Measurements from ENCODE around the gene DIRAS2.

Gene DIRAS2

DNA sequence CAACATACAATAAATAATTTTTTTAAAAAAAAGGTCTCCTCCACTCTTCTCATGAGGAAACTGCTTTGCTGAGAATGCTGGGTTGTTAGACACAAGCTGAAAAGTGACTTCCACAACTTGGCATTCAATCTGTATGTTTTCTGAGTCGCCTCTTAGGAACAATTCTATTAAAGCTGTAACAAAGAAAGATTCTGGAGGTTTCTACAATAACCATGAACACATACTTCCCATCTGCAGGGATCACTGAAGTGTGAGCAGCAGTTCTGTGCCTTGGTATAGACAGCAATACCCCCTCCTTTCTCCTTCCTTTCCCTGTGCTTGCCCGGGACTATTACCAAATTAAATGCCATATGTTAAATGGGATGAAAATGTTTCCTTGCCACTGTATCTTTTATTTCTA lies 1.5 kb downstream of the DIRAS2 start:
- DNase-seq (ENCODE audit: low read depth): no peak
- H3K4me3 ChIP-seq (ENCODE audit: low read length): no peak overlapping the region
- TF ChIP-seq, protein P1, sequence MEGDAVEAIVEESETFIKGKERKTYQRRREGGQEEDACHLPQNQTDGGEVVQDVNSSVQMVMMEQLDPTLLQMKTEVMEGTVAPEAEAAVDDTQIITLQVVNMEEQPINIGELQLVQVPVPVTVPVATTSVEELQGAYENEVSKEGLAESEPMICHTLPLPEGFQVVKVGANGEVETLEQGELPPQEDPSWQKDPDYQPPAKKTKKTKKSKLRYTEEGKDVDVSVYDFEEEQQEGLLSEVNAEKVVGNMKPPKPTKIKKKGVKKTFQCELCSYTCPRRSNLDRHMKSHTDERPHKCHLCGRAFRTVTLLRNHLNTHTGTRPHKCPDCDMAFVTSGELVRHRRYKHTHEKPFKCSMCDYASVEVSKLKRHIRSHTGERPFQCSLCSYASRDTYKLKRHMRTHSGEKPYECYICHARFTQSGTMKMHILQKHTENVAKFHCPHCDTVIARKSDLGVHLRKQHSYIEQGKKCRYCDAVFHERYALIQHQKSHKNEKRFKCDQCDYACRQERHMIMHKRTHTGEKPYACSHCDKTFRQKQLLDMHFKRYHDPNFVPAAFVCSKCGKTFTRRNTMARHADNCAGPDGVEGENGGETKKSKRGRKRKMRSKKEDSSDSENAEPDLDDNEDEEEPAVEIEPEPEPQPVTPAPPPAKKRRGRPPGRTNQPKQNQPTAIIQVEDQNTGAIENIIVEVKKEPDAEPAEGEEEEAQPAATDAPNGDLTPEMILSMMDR (IDR thresholded peaks at IDR 0.05; ENCODE audit: insufficient read depth, low read depth, low read length, missing control alignments): no peak

DNA sequence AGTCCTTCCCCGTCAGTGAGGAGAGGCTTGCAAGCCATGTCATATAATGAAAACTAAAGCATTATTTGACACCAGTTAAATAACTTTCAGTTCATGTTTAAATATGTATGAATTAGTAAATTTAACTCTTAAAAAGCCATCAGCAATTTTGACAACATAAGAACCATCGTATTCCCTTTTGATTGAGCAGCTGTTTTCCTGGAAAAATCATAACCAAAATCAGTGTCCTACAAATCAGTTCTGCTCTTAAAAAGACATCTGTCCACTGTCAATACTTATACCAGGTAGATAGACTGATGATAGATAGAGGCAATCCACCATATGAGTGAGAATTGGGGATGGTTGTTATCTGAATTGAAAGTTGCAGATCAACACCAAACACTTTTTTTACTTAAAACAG lies 2.3 kb downstream of the DIRAS2 start:
- no peak overlapping the region for H3K4me3 ChIP-seq (ENCODE audit: low read length)
- DNase-seq (ENCODE audit: low read depth): no peak

DNA sequence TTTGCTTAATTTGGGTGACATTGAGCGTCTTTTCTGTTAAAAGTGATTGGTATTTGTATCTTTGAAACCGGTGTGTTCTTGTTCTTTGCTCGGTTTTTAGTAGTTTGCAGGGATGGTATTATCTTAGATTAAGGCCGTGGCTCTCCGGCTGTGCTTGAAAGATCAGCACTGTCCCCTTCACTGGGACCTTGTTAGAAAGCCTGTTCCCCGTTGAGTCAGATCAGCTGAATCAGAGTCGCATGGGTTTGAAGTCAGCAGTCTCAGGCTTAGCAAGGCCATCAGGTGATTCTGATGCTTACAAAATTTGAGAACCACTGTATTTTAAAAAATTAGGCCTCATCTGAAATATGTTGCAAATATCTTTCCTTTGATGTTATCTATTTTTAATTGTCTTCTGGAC lies 5.0 kb downstream of the DIRAS2 start:
- no peak for DNase-seq (ENCODE audit: low read depth)
- no peak overlapping the region for H3K4me3 ChIP-seq (ENCODE audit: low read length)
- TF ChIP-seq, protein P1 (IDR thresholded peaks at IDR 0.05; ENCODE audit: insufficient read depth, low read depth, low read length, missing control alignments): no peak

More for the DNA sequence above, 2.3 kb downstream of the DIRAS2 start:
- TF ChIP-seq, protein P1 (IDR thresholded peaks at IDR 0.05; ENCODE audit: insufficient read depth, low read depth, low read length, missing control alignments): no peak

DNA sequence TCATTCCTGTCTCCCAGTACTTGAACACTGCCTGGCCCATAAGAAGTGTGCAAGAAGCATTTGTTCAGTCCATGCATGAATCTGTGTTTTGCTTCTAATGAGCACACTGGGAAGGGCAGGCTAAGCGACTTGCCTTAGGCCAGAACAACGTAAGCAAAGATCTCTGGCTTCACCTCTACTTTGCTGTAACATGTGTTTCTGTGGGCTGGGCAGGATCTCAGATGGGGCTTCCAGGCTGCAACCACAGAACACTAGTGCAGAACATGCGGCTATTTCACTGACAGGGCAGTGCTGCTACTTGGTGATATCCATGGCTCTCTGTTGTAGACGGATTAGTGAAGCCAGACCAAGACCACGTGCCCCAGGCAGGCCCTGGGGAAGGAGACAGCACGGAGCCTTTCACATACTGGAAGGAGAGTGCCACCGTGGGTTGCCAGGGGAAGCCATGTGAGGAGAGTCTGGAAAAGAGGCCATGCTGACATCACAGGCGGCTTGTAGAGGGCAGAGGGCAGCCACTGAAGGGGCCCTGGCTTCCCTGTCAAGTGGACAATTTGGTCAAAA lies 9.9 kb downstream of the DIRAS2 start:
- no peak for DNase-seq (ENCODE audit: low read depth)
- TF ChIP-seq, protein P1 (IDR thresholded peaks at IDR 0.05; ENCODE audit: insufficient read depth, low read depth, low read length, missing control alignments): no peak
- H3K4me3 ChIP-seq (ENCODE audit: low read length): no peak overlapping the region

DNA sequence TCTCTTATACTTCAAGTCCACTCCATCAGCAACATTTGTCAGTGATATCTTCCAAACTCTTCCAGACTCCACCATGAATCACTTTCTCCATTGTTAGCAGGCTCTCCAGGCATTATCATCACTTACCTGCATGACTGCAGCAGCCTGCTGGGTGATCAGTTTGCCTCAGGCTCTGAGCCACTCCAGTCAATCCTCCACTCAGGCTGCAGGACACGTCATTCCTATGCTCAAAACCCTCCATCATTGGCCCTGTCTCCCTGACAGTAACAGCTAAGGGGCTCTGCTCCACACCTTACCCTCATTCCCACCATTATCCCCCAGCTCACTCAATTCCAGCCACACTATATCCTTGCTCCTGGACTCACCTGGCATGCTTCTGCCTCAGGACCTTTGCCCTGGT lies 10.7 kb downstream of the DIRAS2 start:
- H3K4me3 ChIP-seq (ENCODE audit: low read length): no peak overlapping the region
- TF ChIP-seq, protein P1 (IDR thresholded peaks at IDR 0.05; ENCODE audit: insufficient read depth, low read depth, low read length, missing control alignments): no peak
- peak; percentile 24 for DNase-seq (ENCODE audit: low read depth)

DNA sequence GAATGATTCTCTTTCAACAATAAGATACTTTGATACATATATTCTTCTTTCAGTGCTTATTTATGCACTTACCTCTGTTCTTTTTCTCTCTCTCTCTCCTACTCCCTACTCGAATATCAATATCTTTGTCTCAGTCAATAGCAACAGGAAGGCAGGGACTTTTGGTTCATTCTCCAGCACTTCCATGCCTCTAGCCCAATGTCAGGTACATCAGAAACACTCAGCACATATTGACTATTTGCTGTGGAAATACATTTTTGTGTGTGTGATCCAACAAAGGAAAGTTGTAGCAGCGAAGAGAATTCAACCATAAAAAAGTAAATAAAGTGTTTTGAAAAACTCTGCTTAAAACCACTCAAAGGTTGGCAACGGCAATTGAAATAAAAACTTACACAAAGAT lies 12.6 kb downstream of the DIRAS2 start:
- TF ChIP-seq, protein P1 (IDR thresholded peaks at IDR 0.05; ENCODE audit: insufficient read depth, low read depth, low read length, missing control alignments): no peak
- no peak for DNase-seq (ENCODE audit: low read depth)
- no peak overlapping the region for H3K4me3 ChIP-seq (ENCODE audit: low read length)

DNA sequence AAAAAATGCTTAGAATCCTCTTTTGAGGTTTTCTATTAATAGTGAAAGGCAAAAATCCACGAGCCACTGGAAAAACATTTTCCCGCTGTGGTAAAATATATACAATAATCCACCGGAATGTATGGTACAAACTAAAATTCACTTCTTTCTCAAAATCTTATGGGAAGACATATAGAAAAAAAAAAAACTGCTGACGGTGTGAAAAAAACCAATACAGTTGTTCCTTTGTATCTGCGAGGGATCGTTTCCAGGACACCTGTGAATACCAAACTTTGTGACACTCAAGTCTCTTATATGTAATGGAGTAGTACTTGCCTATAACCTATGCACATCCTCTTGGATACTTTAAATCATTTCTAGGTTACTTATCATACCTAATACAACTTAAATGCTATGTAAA lies 13.3 kb downstream of the DIRAS2 start:
- no peak for DNase-seq (ENCODE audit: low read depth)
- no peak overlapping the region for H3K4me3 ChIP-seq (ENCODE audit: low read length)
- TF ChIP-seq, protein P1 (IDR thresholded peaks at IDR 0.05; ENCODE audit: insufficient read depth, low read depth, low read length, missing control alignments): no peak
